Activated naive CD4-positive, alpha-beta T cell treated with anti-CD3 and anti-CD28 coated beads for 36 hours (primary cell): ENCODE results near the gene ARHGEF4. TPM values are rescaled to one million over a fixed set of nuclear protein-coding genes. Genes with fewer than 3 reads are reported as not detected.

Experiments used
- CTCF ChIA-PET: fragments of 350-600 bp; sonication (Branson Sonifier 250); formaldehyde crosslinking; loops from one replicate; lab custom pipeline; 2021; ENCODE audit warnings: antibody characterized with exemption; lab: Charles Lee
- DNase-seq: peaks from one replicate; pipeline ENCODE4 v3.0.0-alpha.2; 2020
- H3K27ac Mint-ChIP-seq: one replicate; pipeline ENCODE4 v1.8.0; 2021; ENCODE audit warnings: mild to moderate bottlenecking, mixed read lengths
- H3K27me3 Mint-ChIP-seq: one replicate; pipeline ENCODE4 v1.8.0; 2021; ENCODE audit warnings: low read depth, mixed read lengths
- H3K36me3 Mint-ChIP-seq: one replicate; pipeline ENCODE4 v1.8.0; 2021; ENCODE audit warnings: low read depth, mixed read lengths
- H3K4me1 Mint-ChIP-seq: one replicate; pipeline ENCODE4 v1.8.0; 2021; ENCODE audit warnings: low read depth, mixed read lengths
- H3K4me3 Mint-ChIP-seq: one replicate; pipeline ENCODE4 v1.8.0; 2021; ENCODE audit warnings: mild to moderate bottlenecking, moderate library complexity, mixed read lengths
- H3K9me3 Mint-ChIP-seq: one replicate; pipeline ENCODE4 v1.8.0; 2021; ENCODE audit warnings: mixed read lengths
- intact Hi-C: fragments of 100-400 bp; cut with micrococcal nuclease; formaldehyde crosslinking; loops from one replicate; pipeline ENCODE4 v1.15.1; 2023
- total RNA-seq, 2 experiments: library from RNA; stranded (reverse); gene quantifications; one replicate each; pipeline ENCODE4 v1.2.3, GENCODE V29; 2021

ARHGEF4 gene
- total RNA-seq, 2 experiments from 2014 or later: 2.6 to 3.3 TPM

- intact Hi-C loops: no loop called here
These were observed 16.3 kb upstream of the ARHGEF4 start for GRCh38 chr2:130820279-130820861.

GRCh38 chr2:130821867-130822266, 14.8 kb upstream of the ARHGEF4 start:
- Mint-ChIP-seq H3K4me3 (no peak overlapping the region), H3K27me3 (no peaks in the 10 kb centered on the region), H3K4me1 (peaks cover 19% of the 10 kb centered on the region), H3K9me3 (no peaks in the 10 kb centered on the region), H3K27ac (no peak overlapping the region), H3K36me3 (no peaks in the 10 kb centered on the region)
- no peak for DNase-seq
- intact Hi-C loops: no loop called here
- CTCF ChIA-PET: interaction anchor here (1.2 to 1.8 kb wide), 4 partner anchors 24 to 52 kb away, joined by 3 to 8 read pairs (median 4); no protein-coding TSS in a partner anchor

More at GRCh38 chr2:130820279-130820861, 16.3 kb upstream of the ARHGEF4 start:
- no peak overlapping the region for H3K27ac Mint-ChIP-seq
- no peaks in the 10 kb centered on the region for H3K27me3 Mint-ChIP-seq
- no peak overlapping the region for H3K4me3 Mint-ChIP-seq
- DNase-seq: no peak
- CTCF ChIA-PET: interaction anchor here (0.5 to 3.3 kb wide), 3 partner anchors 23 to 52 kb away, joined by 3 to 14 read pairs (median 5); no protein-coding TSS in a partner anchor
- peaks cover 18% of the 10 kb centered on the region for H3K4me1 Mint-ChIP-seq
- no peaks in the 10 kb centered on the region for H3K9me3 Mint-ChIP-seq
- H3K36me3 Mint-ChIP-seq: no peaks in the 10 kb centered on the region

- CTCF ChIA-PET: interaction anchor here (0.7 to 1.3 kb wide), 3 partner anchors 9 to 25 kb away, joined by 4 to 5 read pairs (median 4); no protein-coding TSS in a partner anchor
- peaks cover 4% of the 10 kb centered on the region for H3K27me3 Mint-ChIP-seq
- H3K36me3 Mint-ChIP-seq: no peaks in the 10 kb centered on the region
- H3K4me1 Mint-ChIP-seq: peaks cover 19% of the 10 kb centered on the region
- no peak overlapping the region for H3K27ac Mint-ChIP-seq
- DNase-seq: no peak
- H3K4me3 Mint-ChIP-seq: no peak overlapping the region
- H3K9me3 Mint-ChIP-seq: no peaks in the 10 kb centered on the region
- intact Hi-C loops: no loop called here
These were observed 13.9 kb upstream of the ARHGEF4 start for GRCh38 chr2:130822766-130823165.

- peaks cover 19% of the 10 kb centered on the region for H3K4me1 Mint-ChIP-seq
- no peak overlapping the region for H3K4me3 Mint-ChIP-seq
- intact Hi-C loops: no loop called here
These were observed 13.4 kb upstream of the ARHGEF4 start for GRCh38 chr2:130823171-130823885.

GRCh38 chr2:130823886-130824491, 12.7 kb upstream of the ARHGEF4 start:
- Mint-ChIP-seq H3K4me3 (no peak overlapping the region), H3K36me3 (no peaks in the 10 kb centered on the region), H3K4me1 (peaks cover 19% of the 10 kb centered on the region), H3K27me3 (peaks cover 4% of the 10 kb centered on the region), H3K9me3 (no peaks in the 10 kb centered on the region), H3K27ac (peak overlapping the region; percentile 86)
- DNase-seq: no peak
- CTCF ChIA-PET: interaction anchor here (0.6 to 1.5 kb wide), 5 partner anchors 13 to 50 kb away, joined by 3 to 11 read pairs (median 3); partner anchors contain the start of gene ARHGEF4
- intact Hi-C loops: loop anchor here (1.0 to 2.0 kb wide), 8 partner anchors 12 to 669 kb away; partner anchors contain the start of genes ARHGEF4, FAM168B and MZT2A

More at GRCh38 chr2:130823171-130823885, 13.4 kb upstream of the ARHGEF4 start:
- H3K27ac Mint-ChIP-seq: peak overlapping the region; percentile 86
- H3K27me3 Mint-ChIP-seq: peaks cover 4% of the 10 kb centered on the region
- no peak for DNase-seq
- CTCF ChIA-PET: interaction anchor here (0.7 to 1.1 kb wide), 2 partner anchors 10 to 24 kb away, joined by 4 to 5 read pairs; no protein-coding TSS in a partner anchor
- no peaks in the 10 kb centered on the region for H3K36me3 Mint-ChIP-seq
- no peaks in the 10 kb centered on the region for H3K9me3 Mint-ChIP-seq

- peaks cover 4% of the 10 kb centered on the region for H3K27me3 Mint-ChIP-seq
- DNase-seq: peak; percentile 84
- CTCF ChIA-PET: interaction anchor here (0.6 to 1.5 kb wide), 5 partner anchors 12 to 49 kb away, joined by 3 to 11 read pairs (median 3); partner anchors contain the start of gene ARHGEF4
- intact Hi-C loops: loop anchor here (1.0 to 2.0 kb wide), 8 partner anchors 12 to 668 kb away; partner anchors contain the start of genes ARHGEF4, FAM168B and MZT2A
- H3K36me3 Mint-ChIP-seq: no peaks in the 10 kb centered on the region
- no peaks in the 10 kb centered on the region for H3K9me3 Mint-ChIP-seq
- H3K4me3 Mint-ChIP-seq: no peak overlapping the region
- peak overlapping the region; percentile 86 for H3K27ac Mint-ChIP-seq
- peaks cover 19% of the 10 kb centered on the region for H3K4me1 Mint-ChIP-seq
These were observed 12.1 kb upstream of the ARHGEF4 start for GRCh38 chr2:130824492-130825061.

GRCh38 chr2:130825231-130825965, 11.3 kb upstream of the ARHGEF4 start:
- no peak overlapping the region for H3K4me3 Mint-ChIP-seq
- H3K36me3 Mint-ChIP-seq: no peaks in the 10 kb centered on the region
- H3K27me3 Mint-ChIP-seq: peaks cover 4% of the 10 kb centered on the region
- peak overlapping the region; percentile 18 for H3K27ac Mint-ChIP-seq
- H3K9me3 Mint-ChIP-seq: no peaks in the 10 kb centered on the region
- peaks cover 19% of the 10 kb centered on the region for H3K4me1 Mint-ChIP-seq
- DNase-seq: no peak
- CTCF ChIA-PET: interaction anchor here (1.0 to 1.5 kb wide), 3 partner anchors 19 to 48 kb away, joined by 3 to 11 read pairs (median 3); no protein-coding TSS in a partner anchor
- intact Hi-C loops: loop anchor here (2.0 kb wide), 2 partner anchors 267 to 667 kb away; partner anchors contain the start of genes FAM168B and MZT2A

- intact Hi-C loops: loop anchor here (2.0 kb wide), 2 partner anchors 267 to 667 kb away; partner anchors contain the start of genes FAM168B and MZT2A
- H3K4me3 Mint-ChIP-seq: no peak overlapping the region
- H3K27me3 Mint-ChIP-seq: peaks cover 4% of the 10 kb centered on the region
- no peaks in the 10 kb centered on the region for H3K36me3 Mint-ChIP-seq
- DNase-seq: no peak
- H3K9me3 Mint-ChIP-seq: no peaks in the 10 kb centered on the region
- H3K27ac Mint-ChIP-seq: no peak overlapping the region
- CTCF ChIA-PET: no interaction called here
- H3K4me1 Mint-ChIP-seq: peaks cover 19% of the 10 kb centered on the region
These were observed 10.8 kb upstream of the ARHGEF4 start for GRCh38 chr2:130825966-130826253.

- Mint-ChIP-seq H3K9me3 (no peaks in the 10 kb centered on the region), H3K4me3 (no peak overlapping the region), H3K27ac (no peak overlapping the region), H3K36me3 (no peaks in the 10 kb centered on the region), H3K4me1 (peaks cover 19% of the 10 kb centered on the region), H3K27me3 (peaks cover 4% of the 10 kb centered on the region)
- DNase-seq: no peak
- intact Hi-C loops: no loop called here
- CTCF ChIA-PET: interaction anchor here (1.5 to 1.8 kb wide), 2 partner anchors 10 to 46 kb away, joined by 3 to 9 read pairs; partner anchors contain the start of gene ARHGEF4
These were observed 10.3 kb upstream of the ARHGEF4 start for GRCh38 chr2:130826419-130826818.

- no peaks in the 10 kb centered on the region for H3K36me3 Mint-ChIP-seq
- no peak for DNase-seq
- no peak overlapping the region for H3K4me3 Mint-ChIP-seq
- CTCF ChIA-PET: interaction anchor here (1.1 to 1.8 kb wide), 3 partner anchors 9 to 46 kb away, joined by 3 to 9 read pairs (median 4); partner anchors contain the start of gene ARHGEF4
- H3K27me3 Mint-ChIP-seq: peaks cover 4% of the 10 kb centered on the region
- H3K9me3 Mint-ChIP-seq: no peaks in the 10 kb centered on the region
- H3K27ac Mint-ChIP-seq: no peak overlapping the region
- H3K4me1 Mint-ChIP-seq: peaks cover 19% of the 10 kb centered on the region
- intact Hi-C loops: no loop called here
These were observed 9.8 kb upstream of the ARHGEF4 start for GRCh38 chr2:130826821-130827501.
